Measurements from ENCODE around the gene CSHL1.

DNA sequence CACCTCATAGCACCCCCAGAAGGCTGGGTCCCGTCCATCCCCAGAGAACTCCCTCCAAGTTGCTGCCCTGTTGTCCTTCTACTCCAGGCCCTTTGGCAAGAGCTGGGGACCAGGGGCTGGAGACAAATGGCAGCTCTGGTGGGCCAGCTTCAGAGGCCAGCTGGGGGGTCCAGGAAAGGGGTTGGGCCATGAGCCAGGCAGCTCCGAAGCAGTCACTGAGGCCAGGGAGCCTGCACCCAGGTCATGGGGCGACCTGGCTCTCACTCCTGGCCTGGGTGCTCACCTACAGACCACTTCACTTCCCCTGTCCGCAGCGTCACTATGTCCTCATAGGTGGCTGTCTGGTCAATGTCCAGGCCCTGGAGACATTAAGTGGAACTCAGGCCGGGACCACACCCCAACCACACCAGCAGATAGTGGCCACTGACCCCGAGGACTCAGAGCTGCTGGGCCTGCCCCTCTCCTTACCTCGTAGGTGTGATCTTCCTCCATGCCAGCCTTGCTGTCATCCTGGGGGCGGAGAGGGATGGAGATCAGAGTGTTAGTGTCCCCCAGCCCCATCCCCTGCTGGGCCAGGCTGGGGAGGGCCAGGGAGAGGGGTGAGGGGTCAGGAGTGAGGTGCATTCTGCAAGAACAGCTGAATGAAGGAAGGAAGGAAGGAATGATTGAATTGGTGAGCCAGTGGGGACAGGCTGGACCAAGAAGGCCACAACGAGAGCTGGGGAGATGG, 18.1 kb upstream of the CSHL1 start:
- no peak for TF ChIP-seq TAF1 (IDR thresholded peaks at IDR 0.05; ENCODE audit: low read depth, low read length)
- no peak for TF ChIP-seq POLR2A (IDR thresholded peaks at IDR 0.05; ENCODE audit: low read depth, low read length)
- TF ChIP-seq POLR2AphosphoS5 (IDR thresholded peaks at IDR 0.05; ENCODE audit: low read depth, low read length): no peak

All from GM12891 (cell line).